Endothelial cell of umbilical vein (primary cell): ENCODE data around the gene DUSP22. TPM values are rescaled to one million over a fixed set of nuclear protein-coding genes. Genes with fewer than 3 reads are reported as not detected.

ENCODE experiments used
- BruUV-seq: library from RNA; stranded (reverse); fragments of 400-500 nt; replicated peaks from 2 replicates; lab custom pipeline; 2021; lab: Mats Ljungman, UMichigan
- CTCF ChIA-PET: fragments of 300-600, 350-600 bp; sonication (Branson Sonifier 250); formaldehyde crosslinking; loops from one replicate; lab custom pipeline; 2021; ENCODE audit warnings: antibody characterized with exemption, inconsistent platforms; lab: Charles Lee
- POLR2A ChIA-PET: fragments of 300-600, 350-600 bp; sonication (Branson Sonifier 250); formaldehyde crosslinking; loops from one replicate; lab custom pipeline; 2021; ENCODE audit warnings: antibody characterized with exemption, inconsistent platforms; lab: Charles Lee
- DNase-seq: peaks from one replicate; pipeline ENCODE4 v3.0.0-alpha.2; 2011; ENCODE audit warnings: low read depth, low spot score
- FAIRE-seq: peaks from 2 replicates; lab custom pipeline; 2011; peaks lifted over from hg19 to GRCh38; lab: Jason Lieb, UNC
- H2AFZ ChIP-seq: 2 replicates; pipeline ENCODE4 v1.6.0; 2012; ENCODE audit warnings: low read depth, low read length, control low read depth, inconsistent platforms
- H3K27ac ChIP-seq: 2 replicates; pipeline ENCODE4 v1.5.1; 2011; ENCODE audit warnings: low read depth, mild to moderate bottlenecking, control low read depth, low read length, moderate library complexity; ENCODE audit not compliant: insufficient read depth
- H3K27me3 ChIP-seq, 2 experiments: 2 replicates each; pipeline versions ENCODE4 v1.6.0 to v1.6.1; 2011; ENCODE audit warnings: low read length in 2 of 2, mixed read lengths in 1 of 2; ENCODE audit not compliant: control insufficient read depth in 2 of 2, insufficient read depth in 2 of 2
- H3K36me3 ChIP-seq, 2 experiments: 2 replicates in 1 of 2; 3 replicates in 1 of 2; pipeline ENCODE4 v1.5.1; 2011; ENCODE audit warnings: low read length in 2 of 2, mild to moderate bottlenecking in 1 of 2, moderate library complexity in 1 of 2; ENCODE audit not compliant: control insufficient read depth in 2 of 2, insufficient read depth in 2 of 2; ENCODE audit errors: extremely low read depth in 1 of 2
- H3K4me1 ChIP-seq: 3 replicates; pipeline ENCODE4 v1.5.1; 2011; ENCODE audit warnings: mild to moderate bottlenecking, low read length; ENCODE audit not compliant: control insufficient read depth, insufficient read depth; ENCODE audit errors: extremely low read depth
- H3K4me2 ChIP-seq: 2 replicates; pipeline ENCODE4 v1.6.1; 2011; ENCODE audit warnings: low read length, control low read depth, mixed read lengths; ENCODE audit not compliant: insufficient read depth
- H3K4me3 ChIP-seq, 3 experiments: fragments of 200-600 bp in 1 of 3; sonication (generic), shearing (Covaris generic) in 1 of 3; replicated peaks in 1 of 3; 2 replicates each; pipeline ENCODE4 v1.5.1; 2011 to 2016; ENCODE audit warnings: control low read depth in 3 of 3, low read length in 3 of 3, mild to moderate bottlenecking in 2 of 3, inconsistent platforms in 1 of 3, low read depth in 1 of 3, moderate library complexity in 1 of 3; ENCODE audit not compliant: insufficient read depth in 1 of 3
- H3K79me2 ChIP-seq: 2 replicates; pipeline ENCODE4 v1.6.0; 2012; ENCODE audit warnings: low read length, inconsistent platforms; ENCODE audit not compliant: control insufficient read depth, insufficient read depth
- H3K9ac ChIP-seq: replicated peaks from 2 replicates; pipeline ENCODE3; 2011; ENCODE audit warnings: low read length, control low read depth; ENCODE audit not compliant: insufficient read depth; ENCODE audit errors: extremely low read depth
- H3K9me1 ChIP-seq: replicated peaks from 3 replicates; pipeline ENCODE4 v1.6.0; 2011; ENCODE audit warnings: mild to moderate bottlenecking, low read length; ENCODE audit not compliant: control insufficient read depth, insufficient read depth; ENCODE audit errors: extremely low read depth
- H3K9me3 ChIP-seq: replicated peaks from 2 replicates; pipeline ENCODE4 v1.5.1; 2012; ENCODE audit warnings: low read length, inconsistent platforms; ENCODE audit not compliant: control insufficient read depth, insufficient read depth
- H4K20me1 ChIP-seq: replicated peaks from 2 replicates; pipeline ENCODE3; 2011; ENCODE audit warnings: mild to moderate bottlenecking, low read length; ENCODE audit not compliant: control insufficient read depth, insufficient read depth; ENCODE audit errors: extremely low read depth
- CTCF ChIP-seq, 2 donors: IDR thresholded peaks; 1 replicate in 1 of 2; 2 replicates in 1 of 2; pipeline ENCODE4 v1.5.1; 2011; ENCODE audit warnings: low read length in 2 of 2, mild to moderate bottlenecking in 2 of 2, moderate library complexity in 2 of 2, control low read depth in 1 of 2, inconsistent platforms in 1 of 2, low read depth in 1 of 2; ENCODE audit not compliant: insufficient read depth in 1 of 2; ENCODE audit errors: extremely low read depth in 1 of 2
- EZH2 ChIP-seq: IDR thresholded peaks from 2 replicates; pipeline ENCODE4 v1.6.1; 2012; ENCODE audit warnings: borderline replicate concordance, low read depth, mild to moderate bottlenecking, moderate library complexity, low read length, inconsistent platforms; ENCODE audit not compliant: severe bottlenecking
- FOS ChIP-seq: IDR thresholded peaks from 2 replicates; pipeline ENCODE4 v1.6.1; 2011; ENCODE audit warnings: mild to moderate bottlenecking, low read length, moderate library complexity, borderline replicate concordance; ENCODE audit not compliant: insufficient read depth
- GATA2 ChIP-seq: IDR thresholded peaks from 2 replicates; pipeline ENCODE4 v1.7.0; 2011; ENCODE audit warnings: low read depth, mild to moderate bottlenecking, moderate library complexity, mixed read lengths, low read length; ENCODE audit not compliant: insufficient read length, insufficient read depth
- JUN ChIP-seq: IDR thresholded peaks from 2 replicates; pipeline ENCODE4 v1.6.1; 2011; ENCODE audit warnings: borderline replicate concordance, low read depth; ENCODE audit not compliant: insufficient read length, insufficient read depth
- MAX ChIP-seq: IDR thresholded peaks from 2 replicates; pipeline ENCODE4 v1.6.1; 2011; ENCODE audit not compliant: insufficient read depth, insufficient read length
- MYC ChIP-seq: IDR thresholded peaks from one replicate; pipeline ENCODE4 v1.6.1; 2011; ENCODE audit warnings: mild to moderate bottlenecking, low read depth, low read length
- POLR2A ChIP-seq: IDR thresholded peaks from 2 replicates; pipeline ENCODE4 v1.6.1; 2012; ENCODE audit warnings: low read depth, mild to moderate bottlenecking, control low read depth, low read length
- POLR2AphosphoS5 ChIP-seq: IDR thresholded peaks from 2 replicates; pipeline ENCODE4 v1.6.1; 2012; ENCODE audit warnings: low read depth, mild to moderate bottlenecking, control low read depth, low read length, moderate library complexity; ENCODE audit not compliant: insufficient read depth
- dilution Hi-C: fragments of 300-500 bp; cut with MboI; formaldehyde crosslinking; loops from one replicate; pipeline ENCODE4 v1.15.0; 2019; ENCODE audit warnings: low sequenced_read_pairs; ENCODE audit not compliant: extremely low pct_ligation_motif_present
- intact Hi-C: fragments of 100-400 bp; cut with micrococcal nuclease; formaldehyde crosslinking; loops from one replicate; pipeline ENCODE4 v1.10.0; 2022
- polyA plus RNA-seq, 4 experiments: library from polyadenylated mRNA; depleted of rRNA in 3 of 4; stranded (reverse) in 3 of 4; unstranded in 1 of 4; fragments of >200 nt; gene quantifications; 2 replicates each; pipeline versions ENCODE4 v1.2.1 to v1.2.3, GENCODE V29; 2011 to 2012; ENCODE audit warnings: missing spikeins in 1 of 4
- total RNA-seq: library from RNA; stranded (reverse); gene quantifications from 2 replicates; pipeline ENCODE4 v1.2.3, GENCODE V29; 2021

Gene DUSP22
- total and polyA plus RNA-seq, 2 donors (not counting 3 experiments of a cell fraction or from before 2014, with no cell fraction given): 23.2 to 33.9 TPM

- no peak for DNase-seq
- ChIA-PET POLR2A (no interaction called here), CTCF (no interaction called here)
- Histone ChIP-seq H3K9me3 (no peaks in the 10 kb centered on the region), H2AFZ (no peak overlapping the region), H3K9me1 (no peaks in the 10 kb centered on the region), H3K4me2 (no peak overlapping the region), H3K9ac (no peak overlapping the region), H3K36me3 (no peaks in the 10 kb centered on the region), H3K27me3 (no peaks in the 10 kb centered on the region), H3K27ac (no peak overlapping the region), H3K79me2 (no peaks in the 10 kb centered on the region), H3K4me1 (peaks cover 13% of the 10 kb centered on the region), H4K20me1 (no peaks in the 10 kb centered on the region), H3K4me3 (no peak overlapping the region)
- intact Hi-C loops (no loop called here), dilution Hi-C loops (no loop called here)
- no peak for TF ChIP-seq MAX
- TF ChIP-seq POLR2AphosphoS5: no peak
- TF ChIP-seq FOS: no peak
- no peak for TF ChIP-seq GATA2
- TF ChIP-seq POLR2A: no peak
- FAIRE-seq: peak; percentile 37
- no TSS peak for BruUV-seq
These were observed 36.6 kb downstream of the DUSP22 start for GRCh38 chr6:328924-329323.

- Histone ChIP-seq H3K9ac (no peak overlapping the region), H3K9me1 (no peaks in the 10 kb centered on the region), H3K79me2 (no peaks in the 10 kb centered on the region), H3K9me3 (no peaks in the 10 kb centered on the region), H3K27ac (no peak overlapping the region), H3K36me3 (no peaks in the 10 kb centered on the region), H3K4me1 (peaks cover 13% of the 10 kb centered on the region), H3K4me3 (no peak overlapping the region), H3K27me3 (no peaks in the 10 kb centered on the region), H2AFZ (no peak overlapping the region), H4K20me1 (no peaks in the 10 kb centered on the region), H3K4me2 (no peak overlapping the region)
- no TSS peak for BruUV-seq
- POLR2A ChIA-PET: no interaction called here
- DNase-seq (no peak), FAIRE-seq (no peak)
- CTCF ChIA-PET: no interaction called here
- intact Hi-C loops (no loop called here), dilution Hi-C loops (no loop called here)
- no peak for TF ChIP-seq MYC
- TF ChIP-seq CTCF (IDR thresholded peaks at IDR 0.05; ENCODE audit: extremely low read depth in 1 of 2, insufficient read depth in 1 of 2, low read depth in 1 of 2, low read length in 2 of 2): no peak
- TF ChIP-seq FOS: no peak
- no peak for TF ChIP-seq JUN
- TF ChIP-seq POLR2A: no peak
- TF ChIP-seq POLR2AphosphoS5: no peak
- no peak for TF ChIP-seq GATA2
- no peak for TF ChIP-seq EZH2
- TF ChIP-seq MAX: no peak
These were observed 37.8 kb downstream of the DUSP22 start for GRCh38 chr6:329888-330691.
